Mucosa of descending colon (tissue), 3 donors: ENCODE results near the gene ACKR3. TPM values are rescaled to one million over a fixed set of nuclear protein-coding genes. Genes with fewer than 3 reads are reported as not detected.

Experiments
- ATAC-seq: fragments of 200-7000 bp; cut with Tn5 transposase; one replicate; pipeline ENCODE4 v1.9.1; 2020; ENCODE audit warnings: mild to moderate bottlenecking, moderate library complexity
- DNase-seq, 3 donors: peaks; one replicate each; pipeline ENCODE4 v3.0.0-alpha.2; 2020
- H3K36me3 ChIP-seq: fragments of 200-600 bp; one replicate; pipeline ENCODE4 v1.8.0; 2021; ENCODE audit warnings: low read depth, mild to moderate bottlenecking
- H3K4me1 ChIP-seq: fragments of 200-600 bp; one replicate; pipeline ENCODE4 v1.8.0; 2021; ENCODE audit warnings: low read depth, mild to moderate bottlenecking
- H3K4me3 ChIP-seq: fragments of 200-600 bp; one replicate; pipeline ENCODE4 v1.8.0; 2021; ENCODE audit warnings: mild to moderate bottlenecking
- H3K9me3 ChIP-seq: fragments of 200-600 bp; one replicate; pipeline ENCODE4 v1.8.0; 2021; ENCODE audit warnings: mild to moderate bottlenecking
- intact Hi-C, 2 donors: fragments of 100-400 bp; cut with DNase I in 1 of 2; cut with micrococcal nuclease in 1 of 2; formaldehyde crosslinking; loops; one replicate each; pipeline versions ENCODE4 v1.11.0 to v1.11.1; 2022; cut with DNase I, micrococcal nuclease
- total RNA-seq, 3 donors: library from RNA; stranded (reverse); fragmentation: NEBNext Ultra II Directional in 2 of 3; extraction: Animal tissue kit (Norgen Biotek cat#: 25700) in 2 of 3; gene quantifications; one replicate each; pipeline versions ENCODE4 v1.2.1 to v1.2.4, GENCODE V29; 2021 to 2023
- TF ChIP-seq, protein P1 (sequence below): fragments of 200-600 bp; IDR thresholded peaks from one replicate; pipeline ENCODE4 v1.8.0; 2022; ENCODE audit warnings: antibody characterized with exemption, mild to moderate bottlenecking
- donor health status: DM: no; HTN: no; CAD: no; lungs with moderate emphysema.
- donor health status: DM: no; HTN: no; CAD: no.
- donor health status: DM: no; HTN: yes; CAD: no.

ACKR3 gene
- total RNA-seq, 3 donors from 2014 or later: 8.0 to 17.9 (median 11.9) TPM

DNA sequence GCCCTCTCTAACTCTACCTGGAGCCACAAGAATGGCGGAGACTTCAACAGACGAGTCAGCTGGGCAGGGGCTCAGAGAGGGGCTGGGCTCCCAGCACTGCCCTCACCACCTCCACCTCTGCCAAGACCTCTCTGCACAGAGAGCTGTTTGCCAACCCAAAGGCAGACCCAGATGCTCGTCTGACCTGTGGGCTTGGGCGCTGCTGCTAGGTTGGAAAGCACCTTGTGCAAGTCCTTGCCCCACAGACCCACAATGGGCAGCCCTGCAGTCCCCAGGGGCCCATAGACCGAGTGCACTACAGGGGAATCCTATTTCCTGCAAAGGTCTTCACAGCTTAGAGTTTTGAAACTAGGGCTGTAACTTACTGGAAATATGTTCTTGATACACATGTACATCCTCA lies 13.3 kb downstream of the ACKR3 start:
- ATAC-seq: no peak
- Histone ChIP-seq H3K4me3 (no peak overlapping the region), H3K36me3 (no peaks in the 10 kb centered on the region), H3K9me3 (no peaks in the 10 kb centered on the region), H3K4me1 (no peaks in the 10 kb centered on the region)
- TF ChIP-seq, protein P1, sequence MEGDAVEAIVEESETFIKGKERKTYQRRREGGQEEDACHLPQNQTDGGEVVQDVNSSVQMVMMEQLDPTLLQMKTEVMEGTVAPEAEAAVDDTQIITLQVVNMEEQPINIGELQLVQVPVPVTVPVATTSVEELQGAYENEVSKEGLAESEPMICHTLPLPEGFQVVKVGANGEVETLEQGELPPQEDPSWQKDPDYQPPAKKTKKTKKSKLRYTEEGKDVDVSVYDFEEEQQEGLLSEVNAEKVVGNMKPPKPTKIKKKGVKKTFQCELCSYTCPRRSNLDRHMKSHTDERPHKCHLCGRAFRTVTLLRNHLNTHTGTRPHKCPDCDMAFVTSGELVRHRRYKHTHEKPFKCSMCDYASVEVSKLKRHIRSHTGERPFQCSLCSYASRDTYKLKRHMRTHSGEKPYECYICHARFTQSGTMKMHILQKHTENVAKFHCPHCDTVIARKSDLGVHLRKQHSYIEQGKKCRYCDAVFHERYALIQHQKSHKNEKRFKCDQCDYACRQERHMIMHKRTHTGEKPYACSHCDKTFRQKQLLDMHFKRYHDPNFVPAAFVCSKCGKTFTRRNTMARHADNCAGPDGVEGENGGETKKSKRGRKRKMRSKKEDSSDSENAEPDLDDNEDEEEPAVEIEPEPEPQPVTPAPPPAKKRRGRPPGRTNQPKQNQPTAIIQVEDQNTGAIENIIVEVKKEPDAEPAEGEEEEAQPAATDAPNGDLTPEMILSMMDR: no peak
- DNase-seq: no peak
- intact Hi-C loops: no loop called here

DNA sequence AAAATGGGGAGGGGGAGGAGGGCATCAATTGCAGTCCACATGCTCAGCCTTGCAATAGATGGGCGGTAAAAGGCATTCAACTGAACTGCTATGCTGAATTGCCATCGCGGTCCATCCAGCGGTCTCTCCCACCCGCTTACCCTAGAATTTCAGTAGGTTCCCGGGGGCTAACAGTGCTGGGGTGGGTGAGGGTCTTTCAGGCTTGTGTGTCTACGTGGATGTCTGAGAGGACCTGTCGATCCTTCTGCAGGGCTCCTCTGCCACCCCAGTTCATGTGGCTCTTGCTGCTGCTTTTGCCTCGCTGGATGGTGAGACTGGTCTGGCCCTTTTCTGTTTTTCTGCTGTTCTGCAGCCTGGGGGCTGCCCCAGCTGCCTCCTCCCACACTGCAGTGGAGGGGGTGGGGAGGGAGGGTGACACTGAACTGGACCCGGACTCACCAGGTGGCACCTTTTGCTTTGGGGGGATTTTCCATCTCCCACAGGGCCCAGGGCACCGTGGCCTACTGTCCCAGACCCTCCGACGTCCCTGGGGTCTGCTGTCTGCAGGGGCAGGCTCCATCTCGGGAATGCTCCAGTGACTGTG lies 14.1 kb downstream of the ACKR3 start:
- ATAC-seq (no peak), DNase-seq (no peak)
- Histone ChIP-seq H3K4me3 (no peak overlapping the region), H3K36me3 (no peaks in the 10 kb centered on the region), H3K9me3 (no peaks in the 10 kb centered on the region), H3K4me1 (no peaks in the 10 kb centered on the region)
- TF ChIP-seq, protein P1: no peak
- intact Hi-C loops: no loop called here

DNA sequence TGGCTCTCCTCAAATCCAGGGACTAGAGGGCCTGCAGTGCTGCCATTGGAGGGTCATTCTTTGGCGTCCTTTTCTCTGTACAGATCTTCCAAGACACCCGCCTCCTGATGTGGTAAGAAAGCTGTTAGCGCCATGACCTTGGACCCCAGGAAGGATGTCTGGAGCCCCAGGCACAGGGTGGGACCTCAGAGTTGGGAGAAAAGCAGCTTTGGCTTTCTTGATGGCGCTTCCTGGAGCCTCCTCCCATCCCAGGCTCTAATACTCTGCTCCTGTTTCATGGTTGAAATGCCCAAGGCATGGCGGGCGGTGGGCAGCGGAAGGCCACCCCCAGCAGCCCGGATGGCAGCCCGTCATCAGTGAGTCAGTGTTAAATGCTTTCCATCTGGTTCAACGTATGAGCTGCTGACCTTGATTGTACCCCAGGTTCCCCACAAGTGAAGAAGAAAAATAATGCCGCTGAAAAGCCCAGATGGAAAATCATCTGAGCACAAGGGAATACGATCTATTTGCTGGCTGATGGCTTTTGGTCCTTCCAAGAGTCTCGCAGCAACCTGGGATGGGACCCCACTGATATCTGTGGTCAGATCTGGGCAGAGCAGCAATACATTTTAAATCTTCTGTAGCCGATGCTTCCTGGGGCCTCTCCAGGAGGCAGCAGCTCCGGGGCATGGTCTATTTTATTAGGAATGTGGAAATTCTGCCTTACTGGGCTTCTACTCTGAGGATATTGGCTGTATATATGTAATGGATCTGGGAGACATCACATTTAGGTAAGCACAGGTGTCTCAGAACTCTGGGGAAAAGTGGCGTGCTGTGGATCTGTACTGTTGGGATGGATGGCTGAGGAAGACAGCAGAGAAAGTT lies 15.1 kb downstream of the ACKR3 start:
- ATAC-seq (no peak), DNase-seq (no peak)
- intact Hi-C loops: no loop called here
- TF ChIP-seq, protein P1: no peak
- H3K9me3 ChIP-seq: no peaks in the 10 kb centered on the region
- no peaks in the 10 kb centered on the region for H3K36me3 ChIP-seq
- H3K4me3 ChIP-seq: no peak overlapping the region
- H3K4me1 ChIP-seq: no peaks in the 10 kb centered on the region

DNA sequence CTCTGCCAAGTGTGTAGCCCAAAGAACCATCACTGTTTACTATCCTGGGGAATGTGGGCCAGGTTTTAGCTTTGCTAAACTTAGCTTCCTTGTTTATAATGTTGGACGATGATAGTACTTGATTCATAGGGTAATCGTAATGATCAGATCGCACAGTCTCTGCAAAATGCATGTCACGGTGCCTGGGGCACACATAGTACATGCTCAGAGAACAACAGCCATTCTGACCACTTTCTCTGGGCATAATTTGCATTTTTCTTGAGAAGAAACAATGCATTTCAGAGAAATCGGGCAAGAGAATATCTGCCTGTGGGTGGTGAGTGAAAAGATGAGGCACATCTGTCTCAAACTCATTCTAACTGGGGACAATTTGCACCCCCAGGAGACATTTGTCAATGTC lies 16.3 kb downstream of the ACKR3 start:
- Histone ChIP-seq H3K4me1 (no peaks in the 10 kb centered on the region), H3K36me3 (no peaks in the 10 kb centered on the region), H3K9me3 (no peaks in the 10 kb centered on the region), H3K4me3 (no peak overlapping the region)
- intact Hi-C loops: no loop called here
- ATAC-seq (no peak), DNase-seq (no peak)
- TF ChIP-seq, protein P1: no peak

DNA sequence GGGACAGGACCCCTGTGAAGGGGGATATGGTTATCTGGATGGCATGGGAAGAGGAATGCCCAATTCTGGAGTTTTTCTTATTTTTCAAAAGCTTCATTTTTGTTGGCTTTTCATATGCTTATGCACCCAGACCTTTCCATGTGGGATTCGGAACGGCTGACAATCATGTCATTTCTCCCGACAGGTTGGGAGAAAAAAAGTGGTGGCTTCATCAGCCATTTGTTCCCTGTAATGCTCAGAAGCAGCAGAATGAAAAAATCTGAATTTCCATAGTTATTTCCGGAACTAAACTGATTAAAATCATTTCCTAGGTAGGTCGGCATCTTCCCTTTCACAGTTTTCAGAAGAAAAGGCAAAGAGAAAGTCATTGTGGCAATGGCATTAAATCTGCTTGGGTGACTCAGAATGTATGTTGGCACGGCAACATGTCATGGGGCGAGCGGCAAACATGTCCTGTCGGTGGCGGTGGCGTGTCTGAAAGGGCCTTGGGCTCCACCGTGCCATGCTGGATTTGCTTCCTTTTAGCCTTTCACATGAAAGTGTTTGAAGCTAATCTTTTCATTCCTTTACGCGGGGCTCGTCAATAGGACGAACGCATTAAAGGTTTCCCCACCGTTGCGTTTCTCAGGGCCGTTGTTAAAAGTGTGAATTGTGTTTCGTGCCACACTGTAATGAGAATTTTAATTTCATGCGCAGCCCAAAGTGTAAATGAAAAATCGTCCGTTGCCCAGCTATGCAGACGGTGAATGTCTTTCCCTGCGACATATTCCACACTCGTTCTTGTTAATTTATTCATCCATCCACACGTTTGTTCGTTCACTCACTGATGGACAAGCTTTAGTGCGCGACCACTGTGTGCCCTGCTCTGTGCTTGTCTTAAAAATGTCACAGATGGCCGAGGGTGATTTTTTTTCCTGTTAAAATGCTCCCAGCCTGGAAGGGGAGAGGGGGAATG lies 18.5 kb downstream of the ACKR3 start:
- ATAC-seq: no peak
- TF ChIP-seq, protein P1: no peak

More for the DNA sequence above, 18.5 kb downstream of the ACKR3 start:
- Histone ChIP-seq H3K36me3 (no peaks in the 10 kb centered on the region), H3K4me3 (no peak overlapping the region), H3K9me3 (no peaks in the 10 kb centered on the region), H3K4me1 (no peaks in the 10 kb centered on the region)
- intact Hi-C loops: no loop called here
- no peak for DNase-seq
